K562 (cell line): Measurements from ENCODE around the gene SORT1.

Experiments used
- CBX1 ChIP-seq: sonication (generic); IDR thresholded peaks from 2 replicates; pipeline ENCODE4 v1.6.1; 2016; ENCODE audit warnings: antibody characterized with exemption, low read depth, mild to moderate bottlenecking
- CTCF ChIP-seq, 3 experiments: IDR thresholded peaks in 2 of 3; conservative IDR thresholded peaks in 1 of 3; 2 replicates each; pipeline ENCODE4 v1.5.1; 2011 to 2012; ENCODE audit warnings: low read length in 3 of 3, mild to moderate bottlenecking in 3 of 3, control low read depth in 2 of 3, improper control_type of control experiment in 1 of 3, inconsistent platforms in 1 of 3, low read depth in 1 of 3, mixed read lengths in 1 of 3, moderate library complexity in 1 of 3; ENCODE audit not compliant: insufficient read depth in 2 of 3
- GABPA ChIP-seq: fragments of 200-800 bp; sonication (Bioruptor generic); conservative IDR thresholded peaks from 2 replicates; pipeline ENCODE4 v1.6.1; 2016; ENCODE audit warnings: low read depth, missing genetic modification characterization, missing compliant biosample characterization
- MAX ChIP-seq: sonication (generic); formaldehyde crosslinking; IDR thresholded peaks from 2 replicates; pipeline ENCODE4 v1.9.0; 2022; ENCODE audit warnings: mild to moderate bottlenecking, missing genetic modification reagents
- POLR2A ChIP-seq: fragments of 450-650 bp; conservative IDR thresholded peaks from 2 replicates; pipeline ENCODE4 v1.6.1; 2016
- SRSF1 ChIP-seq: fragments of 200-400 bp; formaldehyde crosslinking; IDR thresholded peaks from 2 replicates; pipeline ENCODE4 v1.6.1; 2017; ENCODE audit warnings: mild to moderate bottlenecking, low read depth, low read length, moderate library complexity
- SRSF3 ChIP-seq: fragments of 200-400 bp; formaldehyde crosslinking; IDR thresholded peaks from 2 replicates; pipeline ENCODE4 v1.6.1; 2016; ENCODE audit warnings: mild to moderate bottlenecking, low read length, moderate library complexity; ENCODE audit not compliant: insufficient read depth
- TEAD1 ChIP-seq, 2 experiments: fragments of 450-650 bp in 1 of 2; sonication (generic) in 1 of 2; formaldehyde crosslinking; IDR thresholded peaks; 2 replicates each; pipeline versions ENCODE4 v1.4.0 to v1.8.0; 2020 to 2022; ENCODE audit warnings: mild to moderate bottlenecking in 2 of 2, missing genetic modification reagents in 1 of 2
- TF ChIP-seq, protein P1 (sequence below): sonication (generic); formaldehyde crosslinking; IDR thresholded peaks from 2 replicates; pipeline ENCODE4 v1.8.1; 2023; ENCODE audit warnings: mild to moderate bottlenecking, missing genetic modification reagents

DNA sequence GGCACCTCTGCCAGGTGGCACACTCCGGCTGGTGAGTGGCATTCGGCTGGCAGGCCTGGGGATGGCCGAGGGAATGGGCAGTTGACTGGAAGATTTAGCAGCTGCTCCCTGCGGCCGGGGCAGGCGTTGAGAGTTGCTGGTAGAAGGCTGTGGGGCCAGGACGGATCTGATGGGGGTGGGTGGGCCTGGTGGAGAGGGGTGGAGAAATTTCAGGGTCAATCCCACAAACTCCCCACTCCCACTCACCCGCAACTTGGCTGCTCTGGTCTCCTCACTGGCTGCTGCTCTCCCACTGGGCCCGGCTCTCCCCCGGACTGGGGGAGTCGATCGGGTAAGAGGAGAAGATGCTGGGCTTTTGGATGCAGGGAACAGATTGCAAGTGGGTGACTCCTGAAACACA is 116.9 kb downstream of the SORT1 start:
- TF ChIP-seq, protein P1, sequence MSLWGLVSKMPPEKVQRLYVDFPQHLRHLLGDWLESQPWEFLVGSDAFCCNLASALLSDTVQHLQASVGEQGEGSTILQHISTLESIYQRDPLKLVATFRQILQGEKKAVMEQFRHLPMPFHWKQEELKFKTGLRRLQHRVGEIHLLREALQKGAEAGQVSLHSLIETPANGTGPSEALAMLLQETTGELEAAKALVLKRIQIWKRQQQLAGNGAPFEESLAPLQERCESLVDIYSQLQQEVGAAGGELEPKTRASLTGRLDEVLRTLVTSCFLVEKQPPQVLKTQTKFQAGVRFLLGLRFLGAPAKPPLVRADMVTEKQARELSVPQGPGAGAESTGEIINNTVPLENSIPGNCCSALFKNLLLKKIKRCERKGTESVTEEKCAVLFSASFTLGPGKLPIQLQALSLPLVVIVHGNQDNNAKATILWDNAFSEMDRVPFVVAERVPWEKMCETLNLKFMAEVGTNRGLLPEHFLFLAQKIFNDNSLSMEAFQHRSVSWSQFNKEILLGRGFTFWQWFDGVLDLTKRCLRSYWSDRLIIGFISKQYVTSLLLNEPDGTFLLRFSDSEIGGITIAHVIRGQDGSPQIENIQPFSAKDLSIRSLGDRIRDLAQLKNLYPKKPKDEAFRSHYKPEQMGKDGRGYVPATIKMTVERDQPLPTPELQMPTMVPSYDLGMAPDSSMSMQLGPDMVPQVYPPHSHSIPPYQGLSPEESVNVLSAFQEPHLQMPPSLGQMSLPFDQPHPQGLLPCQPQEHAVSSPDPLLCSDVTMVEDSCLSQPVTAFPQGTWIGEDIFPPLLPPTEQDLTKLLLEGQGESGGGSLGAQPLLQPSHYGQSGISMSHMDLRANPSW (CRISPR knock-in tag): no peak
- TF ChIP-seq SRSF1: no peak
- TF ChIP-seq POLR2A: no peak
- no peak for TF ChIP-seq TEAD1 (CRISPR knock-in tag; IDR thresholded peaks at IDR 0.05)
- TF ChIP-seq MAX (CRISPR knock-in tag): no peak
- no peak for TF ChIP-seq CTCF (IDR thresholded peaks at IDR 0.05 in 2 of 3, conservative IDR thresholded peaks at IDR 0.05 in 1 of 3; ENCODE audit: insufficient read depth in 2 of 3, low read depth in 1 of 3, low read length in 3 of 3)
- TF ChIP-seq CBX1: no peak
- no peak for TF ChIP-seq GABPA (tag)
- no peak for TF ChIP-seq SRSF3
